Glomerular visceral epithelial cell (primary cell): ENCODE measurements around the gene PRDM2.

Experiments used
- DNase-seq: peaks from one replicate; pipeline ENCODE4 v3.0.0-alpha.2; 2016; ENCODE audit errors: extremely low spot score

Gene PRDM2

GRCh38 chr1:13790290-13791030 lies 90.5 kb downstream of the PRDM2 start:
- DNase-seq = no peak

DNA sequence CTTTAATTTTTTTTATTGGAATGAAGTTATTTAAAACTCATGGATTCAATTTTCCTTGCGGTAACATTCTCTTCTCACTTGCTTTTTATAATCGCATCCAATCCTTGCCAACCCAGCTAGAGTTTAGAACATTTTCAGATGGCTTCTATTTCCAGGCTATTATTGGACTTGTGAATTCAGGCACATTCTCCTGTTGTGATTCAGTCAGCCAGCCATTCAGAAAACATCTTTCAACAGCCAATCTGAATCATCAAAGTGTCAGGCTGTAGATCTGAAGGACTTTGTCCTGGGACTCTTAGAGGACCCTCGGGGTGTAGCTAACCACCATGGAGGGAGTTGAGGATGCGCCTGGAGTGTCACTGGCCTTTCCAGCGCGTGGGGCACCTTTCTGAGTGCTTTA lies 92.4 kb downstream of the PRDM2 start:
- no peak for DNase-seq

- DNase-seq = no peak
Observed at GRCh38 chr1:13793088-13793730, 93.2 kb downstream of the PRDM2 start.

DNA sequence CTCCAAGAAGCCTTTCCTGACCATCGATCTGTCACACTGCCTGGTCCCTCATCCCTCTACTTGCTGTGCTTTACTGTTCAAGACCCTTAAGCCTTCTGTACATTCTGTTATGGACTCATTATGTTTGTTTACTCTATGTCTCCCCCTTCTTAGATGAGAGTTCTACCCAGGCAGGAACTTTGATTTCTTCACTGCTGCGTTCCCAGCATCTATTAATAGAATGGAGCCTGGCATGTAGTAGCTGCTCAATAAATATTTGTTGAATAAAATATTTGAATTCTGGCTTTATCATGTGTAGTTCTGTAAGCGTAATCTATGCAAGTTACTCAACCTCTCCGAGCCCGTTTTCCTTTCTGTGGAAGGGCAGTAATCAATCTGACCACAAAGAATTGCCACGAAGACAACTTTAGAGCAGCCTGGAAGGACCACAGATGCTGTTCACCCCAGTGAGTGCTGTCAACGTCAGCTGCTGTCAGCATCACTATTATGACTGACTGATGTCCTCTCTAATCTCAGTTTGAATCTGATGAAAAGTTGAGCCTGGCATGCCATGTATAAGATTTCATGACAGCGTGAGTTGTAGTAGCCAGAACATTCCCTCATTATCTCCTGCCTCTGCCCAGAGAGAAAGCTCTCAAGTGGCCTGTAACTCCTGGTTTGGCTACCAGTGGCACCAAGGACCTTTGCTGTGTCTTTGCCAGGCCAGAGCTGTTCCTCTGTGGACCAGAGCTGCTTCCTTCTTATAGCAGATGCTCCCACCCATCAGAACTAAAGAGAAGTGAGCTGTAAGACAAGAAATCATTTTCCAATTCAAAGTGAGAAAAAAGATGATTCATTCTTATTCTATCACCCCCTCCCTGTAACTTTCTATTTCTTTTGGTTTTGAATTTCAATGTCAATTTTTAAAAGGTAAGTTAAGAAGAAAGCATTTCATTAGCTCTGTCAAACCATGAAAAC lies 94.5 kb downstream of the PRDM2 start:
- DNase-seq = no peak

DNA sequence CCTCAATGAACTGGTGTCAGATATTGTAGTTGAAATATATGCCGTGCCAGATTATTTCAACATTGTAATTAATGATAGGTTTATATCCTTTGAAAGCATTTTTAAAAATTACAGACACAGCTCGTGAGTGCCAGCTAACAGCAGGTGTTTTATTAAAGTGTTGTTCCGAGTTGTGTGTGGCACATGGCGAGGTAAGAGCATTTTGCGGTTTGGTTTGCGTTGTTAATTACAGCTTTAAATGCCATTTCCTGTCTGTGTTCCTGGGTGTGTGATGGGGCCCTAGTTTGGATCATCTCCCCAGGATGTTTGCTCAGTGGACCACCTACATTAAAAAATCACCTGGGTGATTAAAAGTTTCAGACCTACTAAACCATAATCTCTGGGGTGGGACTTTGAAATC lies 97.4 kb downstream of the PRDM2 start:
- DNase-seq = no peak

GRCh38 chr1:13798120-13798519 lies 98.1 kb downstream of the PRDM2 start:
- DNase-seq = no peak

GRCh38 chr1:13799502-13800283 lies 99.7 kb downstream of the PRDM2 start:
- no peak for DNase-seq

GRCh38 chr1:13801232-13801631 lies 101.2 kb downstream of the PRDM2 start:
- no peak for DNase-seq

- no peak for DNase-seq
Observed at GRCh38 chr1:13801655-13802486, 101.9 kb downstream of the PRDM2 start.

- no peak for DNase-seq
Observed at GRCh38 chr1:13802782-13803545, 103.0 kb downstream of the PRDM2 start.

DNA sequence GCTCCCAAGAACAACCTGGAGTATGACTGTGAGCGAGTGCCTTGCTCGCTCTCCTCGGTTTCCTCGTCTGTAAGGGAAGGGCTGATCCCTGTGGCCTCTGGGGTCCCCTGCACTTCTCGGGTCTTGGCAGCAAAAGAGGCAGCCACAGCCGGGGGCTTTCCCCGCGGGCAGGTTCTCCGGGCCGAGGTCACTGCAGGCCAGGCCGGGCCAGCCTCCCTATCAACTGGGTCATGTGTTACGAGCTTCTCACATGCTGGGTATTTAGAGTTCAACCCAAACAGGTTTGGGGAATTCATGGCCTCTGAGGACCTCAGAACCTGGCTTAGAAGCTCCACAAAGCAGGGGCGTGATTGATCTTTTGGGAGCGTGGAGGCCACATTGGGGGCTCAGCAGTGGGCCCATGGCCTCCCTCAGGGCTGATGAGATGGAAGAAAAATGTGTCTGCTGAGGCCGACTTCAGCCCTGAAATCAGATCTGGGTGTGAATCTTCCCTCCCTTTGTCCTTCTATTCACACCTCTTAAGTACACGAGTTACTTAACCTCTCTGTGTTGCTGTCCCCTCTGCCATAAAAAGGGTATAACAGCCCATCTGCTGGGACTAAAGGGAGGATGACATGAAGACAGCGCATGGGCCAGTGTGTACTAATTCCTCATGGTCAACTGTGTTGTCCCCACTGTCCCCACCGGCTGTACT lies 103.7 kb downstream of the PRDM2 start:
- no peak for DNase-seq

- no peak for DNase-seq
Observed at GRCh38 chr1:13804240-13804633, 104.2 kb downstream of the PRDM2 start.

DNA sequence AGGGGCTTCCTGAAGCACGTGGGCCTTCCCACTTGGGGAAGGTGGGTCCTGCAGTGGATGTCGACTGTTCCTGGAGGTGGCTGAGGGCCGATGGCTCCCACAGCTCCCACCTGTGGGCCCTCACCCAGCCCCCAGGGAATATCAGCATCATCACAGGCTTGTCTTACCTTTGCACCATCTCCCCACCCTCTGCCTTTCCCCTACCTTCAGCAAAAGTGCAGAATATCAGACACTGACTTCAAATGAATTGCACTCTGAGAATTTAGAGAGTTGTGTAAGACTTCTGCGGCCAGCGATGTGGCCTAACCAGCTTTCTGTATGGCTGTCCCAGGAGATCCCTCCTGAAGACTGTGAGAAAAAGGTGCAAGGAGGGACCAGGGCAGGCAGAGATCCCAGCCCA lies 105.4 kb downstream of the PRDM2 start:
- no peak for DNase-seq

GRCh38 chr1:13806108-13806507 lies 106.1 kb downstream of the PRDM2 start:
- no peak for DNase-seq

GRCh38 chr1:13807209-13807608 lies 107.2 kb downstream of the PRDM2 start:
- no peak for DNase-seq

GRCh38 chr1:13808729-13809131 lies 108.7 kb downstream of the PRDM2 start:
- peak; percentile 40 for DNase-seq

GRCh38 chr1:13809461-13810159 lies 109.6 kb downstream of the PRDM2 start:
- no peak for DNase-seq

DNA sequence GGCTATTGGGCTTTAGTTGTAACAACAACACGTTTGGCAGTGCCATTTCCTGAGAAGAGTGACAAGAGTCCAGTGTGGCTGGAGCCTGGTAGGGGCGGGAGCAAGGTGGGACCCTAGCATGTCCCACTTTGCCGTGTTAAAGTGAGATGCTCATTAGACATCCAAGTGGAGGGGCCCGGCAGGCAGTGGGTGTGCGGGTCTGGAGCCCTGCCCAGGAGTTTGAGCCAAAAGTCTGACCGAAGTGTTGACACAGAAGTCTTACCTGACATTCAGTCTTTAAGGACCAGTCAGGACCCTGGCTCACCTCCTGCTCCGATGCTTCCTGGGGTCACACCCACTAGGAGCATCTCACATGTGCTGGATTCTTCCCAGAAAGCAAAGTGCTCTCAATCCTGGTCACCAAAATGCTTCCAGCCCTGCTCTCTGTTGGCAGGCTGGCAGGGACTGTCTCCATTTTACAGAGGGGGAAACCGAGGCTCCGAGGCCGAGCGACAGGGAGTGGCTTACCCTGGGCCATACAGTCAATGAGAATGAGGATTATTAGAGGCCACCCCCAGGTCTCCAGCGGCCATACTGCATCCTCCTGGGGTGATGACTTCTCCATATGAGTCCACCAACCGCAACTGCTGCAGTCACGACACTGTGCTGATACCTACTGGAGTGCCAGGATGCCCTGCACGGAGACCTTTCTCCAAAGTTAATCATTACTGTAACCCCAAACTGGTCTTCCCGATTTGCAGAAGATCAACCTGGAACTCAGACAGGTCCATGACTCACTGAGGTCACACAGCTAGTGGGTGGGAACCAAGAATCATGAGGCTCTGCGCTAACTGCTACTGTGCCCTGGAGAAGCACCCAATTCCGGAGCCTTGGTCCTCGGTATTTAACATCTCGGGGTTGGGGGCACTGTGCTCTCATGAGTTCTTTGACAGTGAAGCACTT lies 112.7 kb downstream of the PRDM2 start:
- DNase-seq = no peak
